ENCODE data around the gene SLC2A10. TPM values are rescaled to one million over a fixed set of nuclear protein-coding genes. Genes with fewer than 3 reads are reported as not detected.

Gene SLC2A10
- total RNA-seq, 1 experiment from 2014 or later: 0.05 TPM

- TF ChIP-seq CTCF (IDR thresholded peaks at IDR 0.05 in 2 of 3, conservative IDR thresholded peaks at IDR 0.05 in 1 of 3; ENCODE audit: borderline replicate concordance in 1 of 3, insufficient read depth in 1 of 3, low read depth in 2 of 3, low read length in 2 of 3) (no peak), ELF1 (IDR thresholded peaks at IDR 0.05; ENCODE audit: borderline replicate concordance, low read depth) (no peak), SIN3A (IDR thresholded peaks at IDR 0.05; ENCODE audit: low read depth) (no peak), FOSL1 (IDR thresholded peaks at IDR 0.05; ENCODE audit: low read depth) (no peak), POLR2AphosphoS5 (IDR thresholded peaks at IDR 0.05; ENCODE audit: low read depth, low read length) (no peak), CBX3 (IDR thresholded peaks at IDR 0.05; ENCODE audit: low read depth) (no peak), ZNF274 (IDR thresholded peaks at IDR 0.05; ENCODE audit: low read depth, low read length) (no peak), POLR2A (IDR thresholded peaks at IDR 0.05; ENCODE audit: borderline replicate concordance, extremely low read depth, insufficient read depth, insufficient read length) (no peak)
These were observed 30.8 kb downstream of the SLC2A10 start (continued) for GRCh38 chr20:46740214-46740609.

- BruUV-seq (replicated peaks): no TSS peak
- no peak overlapping the region for H2AFZ ChIP-seq (ENCODE audit: low read depth, low read length, poor library complexity, severe bottlenecking)
- H3K27me3 ChIP-seq (ENCODE audit: insufficient read depth, low read length): no peaks in the 10 kb centered on the region
- DNase-seq (ENCODE audit: low read depth, low spot score) (no peak), ATAC-seq (no peak)
- H4K20me1 ChIP-seq (ENCODE audit: insufficient read depth): no peaks in the 10 kb centered on the region
- peaks cover 18 to 34% of the 10 kb centered on the region in 2 experiments for H3K4me1 ChIP-seq (ENCODE audit: control insufficient read depth in 1 of 2, insufficient read depth in 2 of 2, low read length in 2 of 2)
- intact Hi-C loops (cut with micrococcal nuclease): no loop called here
- no peaks in the 10 kb centered on the region for H3K36me3 ChIP-seq (ENCODE audit: control insufficient read depth in 1 of 2, insufficient read depth in 2 of 2, low read length in 2 of 2)
- no peak overlapping the region for H3K9ac ChIP-seq (ENCODE audit: low read length)
- ChIA-PET POLR2A (no interaction called here), RAD21 (ENCODE audit: low non-redundant PET in 1 of 2, low total read pairs in 2 of 2, uncharacterized antibody in 2 of 2, unreplicated experiment in 2 of 2) (no interaction called here), CTCF (no interaction called here)
- no peak overlapping the region for H3K4me3 ChIP-seq (replicated peaks in 1 of 2; ENCODE audit: low read depth in 1 of 2, low read length in 2 of 2)
- no peak overlapping the region for H3K27ac ChIP-seq (ENCODE audit: low read depth, low read length)
- H3K9me3 ChIP-seq (ENCODE audit: control insufficient read depth in 1 of 2, insufficient read depth in 1 of 2, low read depth in 1 of 2, low read length in 2 of 2): no peaks in the 10 kb centered on the region
- H3K79me2 ChIP-seq (ENCODE audit: insufficient read depth, low read length): no peaks in the 10 kb centered on the region
- no peaks in the 10 kb centered on the region for H3K9me2 ChIP-seq (ENCODE audit: insufficient read depth)
- no peak for TF ChIP-seq FOSL1 (IDR thresholded peaks at IDR 0.05; ENCODE audit: low read depth)
- peak in 1 of 3 experiments; percentile 17; a peak in 1 of 6 replicates for TF ChIP-seq CTCF (IDR thresholded peaks at IDR 0.05 in 2 of 3, conservative IDR thresholded peaks at IDR 0.05 in 1 of 3; ENCODE audit: borderline replicate concordance in 1 of 3, insufficient read depth in 1 of 3, low read depth in 2 of 3, low read length in 2 of 3)
- no peak overlapping the region for H3K4me2 ChIP-seq (ENCODE audit: low read length)
These were observed 32.6 kb downstream of the SLC2A10 start for GRCh38 chr20:46741924-46742668.
